HepG2 (cell line): ENCODE results near the gene SLC8A2. TPM values are rescaled to one million over a fixed set of nuclear protein-coding genes. Genes with fewer than 3 reads are reported as not detected.

Experiments used
- ATAC-seq: fragments of 200-7000 bp; cut with Tn5 transposase; 3 replicates; pipeline ENCODE4 v1.9.1; 2020; ENCODE audit warnings: mild to moderate bottlenecking, moderate library complexity
- BruUV-seq: library from RNA; stranded (reverse); fragments of 400-500 nt; replicated peaks from 2 replicates; lab custom pipeline; 2021; lab: Mats Ljungman, UMichigan
- CTCF ChIA-PET: fragments of 300-600 bp; formaldehyde crosslinking; extraction: SDS; loops from one replicate; lab custom pipeline; 2021; ENCODE audit warnings: low total read pairs, inconsistent platforms, low intra/inter-chr PET ratio; lab: Yijun Ruan, JAX
- POLR2A ChIA-PET: fragments of 350-600 bp; sonication (Branson Sonifier 250); formaldehyde crosslinking; loops from one replicate; lab custom pipeline; 2020; ENCODE audit warnings: antibody characterized with exemption, inconsistent platforms; lab: Yijun Ruan, JAX
- DNase-seq: peaks from one replicate; pipeline ENCODE4 v3.0.0-alpha.2; 2015; ENCODE audit warnings: low spot score
- FAIRE-seq: peaks from 3 replicates; lab custom pipeline; 2011; peaks lifted over from hg19 to GRCh38; lab: Jason Lieb, UNC
- H2AFZ ChIP-seq: one replicate; pipeline ENCODE4 v1.6.1; 2011; ENCODE audit warnings: low read length, inconsistent platforms
- H3K27ac ChIP-seq: fragments of 300-600 bp; 3 replicates; pipeline ENCODE4 v1.8.0; 2011; ENCODE audit warnings: mixed run types, mild to moderate bottlenecking, mixed read lengths, low read length, inconsistent platforms; ENCODE audit not compliant: insufficient read depth; ENCODE audit errors: extremely low read length
- H3K27me3 ChIP-seq, 2 experiments: fragments of 200-600 bp in 1 of 2; 2 replicates in 1 of 2; 3 replicates in 1 of 2; pipeline versions ENCODE4 v1.6.0 to v1.8.0; 2011; ENCODE audit warnings: low read length in 2 of 2, mild to moderate bottlenecking in 2 of 2, moderate library complexity in 2 of 2, inconsistent platforms in 1 of 2; ENCODE audit not compliant: insufficient read depth in 2 of 2, control insufficient read depth in 1 of 2
- H3K36me3 ChIP-seq, 2 experiments: fragments of 200-600 bp in 1 of 2; replicated peaks in 1 of 2; 2 replicates in 1 of 2; 3 replicates in 1 of 2; pipeline versions ENCODE4 v1.5.1 to v1.8.0; 2011; ENCODE audit warnings: low read length in 2 of 2, inconsistent platforms in 1 of 2; ENCODE audit not compliant: insufficient read depth in 2 of 2, control insufficient read depth in 1 of 2
- H3K4me1 ChIP-seq: 2 replicates; pipeline ENCODE4 v1.5.1; 2012; ENCODE audit warnings: low read length, inconsistent platforms; ENCODE audit not compliant: insufficient read depth
- H3K4me2 ChIP-seq: 2 replicates; pipeline ENCODE4 v1.6.0; 2011; ENCODE audit warnings: low read depth, low read length, inconsistent platforms
- H3K4me3 ChIP-seq, 3 experiments: fragments of 200-600 bp in 1 of 3; sonication (generic), shearing (Covaris generic) in 1 of 3; replicated peaks in 1 of 3; 2 replicates each; pipeline ENCODE4 v1.5.1; 2011 to 2016; ENCODE audit warnings: low read length in 3 of 3, inconsistent platforms in 2 of 3, low read depth in 2 of 3, mild to moderate bottlenecking in 2 of 3, control low read depth in 1 of 3, mixed read lengths in 1 of 3; ENCODE audit not compliant: insufficient read depth in 1 of 3
- H3K79me2 ChIP-seq: one replicate; pipeline ENCODE4 v1.6.1; 2011; ENCODE audit warnings: low read length, inconsistent platforms; ENCODE audit not compliant: insufficient read depth
- H3K9ac ChIP-seq: 2 replicates; pipeline ENCODE4 v1.6.0; 2011; ENCODE audit warnings: mild to moderate bottlenecking, low read depth, low read length, inconsistent platforms; ENCODE audit not compliant: insufficient read depth
- H3K9me3 ChIP-seq: 2 replicates; pipeline ENCODE4 v1.5.1; 2012; ENCODE audit warnings: mild to moderate bottlenecking, low read length
- H4K20me1 ChIP-seq: 2 replicates; pipeline ENCODE4 v1.6.0; 2011; ENCODE audit warnings: inconsistent platforms, mild to moderate bottlenecking, low read length, moderate library complexity; ENCODE audit not compliant: insufficient read depth
- BHLHE40 ChIP-seq: IDR thresholded peaks from 2 replicates; pipeline ENCODE4 v1.6.1; 2011; ENCODE audit warnings: low read length, improper control_type of control experiment
- ESRRA ChIP-seq: sonication (generic); formaldehyde crosslinking; IDR thresholded peaks from 2 replicates; pipeline ENCODE4 v1.5.1; 2020; ENCODE audit warnings: mild to moderate bottlenecking, low read depth, missing genetic modification reagents
- GTF3A ChIP-seq: sonication (generic); formaldehyde crosslinking; conservative IDR thresholded peaks from 2 replicates; pipeline ENCODE4 v1.4.0; 2020; ENCODE audit warnings: mild to moderate bottlenecking, missing genetic modification reagents
- ISL2 ChIP-seq: sonication (generic); formaldehyde crosslinking; IDR thresholded peaks from 2 replicates; pipeline ENCODE4 v1.5.0; 2020; ENCODE audit warnings: missing genetic modification reagents
- PRMT3 ChIP-seq: sonication (generic); formaldehyde crosslinking; IDR thresholded peaks from 2 replicates; pipeline ENCODE4 v1.8.1; 2022; ENCODE audit warnings: low read depth, mild to moderate bottlenecking, moderate library complexity, missing genetic modification reagents, borderline replicate concordance
- REL ChIP-seq: sonication (generic); formaldehyde crosslinking; conservative IDR thresholded peaks from 2 replicates; pipeline ENCODE4 v1.8.0; 2022; ENCODE audit warnings: mild to moderate bottlenecking, missing genetic modification reagents, moderate library complexity
- RXRA ChIP-seq: sonication (generic); formaldehyde crosslinking; IDR thresholded peaks from 2 replicates; pipeline ENCODE4 v1.5.1; 2020; ENCODE audit warnings: missing genetic modification reagents
- SRSF4 ChIP-seq: fragments of 200-400 bp; formaldehyde crosslinking; IDR thresholded peaks from one replicate; pipeline ENCODE4 v1.6.1; 2018; ENCODE audit warnings: mild to moderate bottlenecking, low read depth, low read length, moderate library complexity; ENCODE audit not compliant: poor library complexity, severe bottlenecking
- TCF7L2 ChIP-seq: IDR thresholded peaks from 2 replicates; pipeline ENCODE4 v1.6.1; 2011; ENCODE audit warnings: mild to moderate bottlenecking, low read depth, low read length, moderate library complexity
- ZNF121 ChIP-seq: sonication (generic); formaldehyde crosslinking; IDR thresholded peaks from 2 replicates; pipeline ENCODE4 v1.5.0; 2020; ENCODE audit warnings: mild to moderate bottlenecking, missing genetic modification reagents
- ZNF225 ChIP-seq: sonication (generic); formaldehyde crosslinking; IDR thresholded peaks from 2 replicates; pipeline ENCODE4 v1.4.0; 2020; ENCODE audit warnings: mild to moderate bottlenecking, missing genetic modification reagents
- ZNF557 ChIP-seq: sonication (generic); formaldehyde crosslinking; IDR thresholded peaks from 2 replicates; pipeline ENCODE4 v1.4.0; 2020; ENCODE audit warnings: missing genetic modification reagents
- WGBS: methylation state at CpG from one replicate; pipeline ENCODE4 v1.1.6; 2017; ENCODE audit warnings: low lambda C conversion rate; 5-methylcytosine and 5-hydroxymethylcytosine counted together
- in situ Hi-C: cut with HindIII; loops from 2 replicates; pipeline ENCODE4 v1.10.0; 2017; ENCODE audit warnings: low pct_unique_long_range_greater_than_20kb; ENCODE audit not compliant: extremely low pct_ligation_motif_present
- intact Hi-C: fragments of 100-400 bp; cut with micrococcal nuclease; formaldehyde crosslinking; loops from one replicate; pipeline ENCODE4 v1.10.0; 2022; ENCODE audit not compliant: unreplicated experiment
- polyA plus RNA-seq, 8 experiments: library from polyadenylated mRNA; depleted of rRNA in 3 of 8; stranded (reverse) in 7 of 8; unstranded in 1 of 8; fragments of >200 nt; fragmentation: Illumina TruSeq in 4 of 8; extraction: Trizol in 4 of 8; gene quantifications; 2 replicates each; pipeline versions ENCODE4 v1.2.1 to v1.2.3, GENCODE V29; 2011 to 2016; ENCODE audit warnings: low read depth in 4 of 8, missing spikeins in 1 of 8, mixed read lengths in 1 of 8; ENCODE audit not compliant: insufficient read depth in 1 of 8
- total RNA-seq, 5 experiments: library from RNA; depleted of rRNA; stranded (reverse); fragments of >200 nt; fragmentation: Illumina TruSeq; extraction: Trizol; gene quantifications; 2 replicates each; pipeline ENCODE4 v1.2.3, GENCODE V29; 2016; ENCODE audit warnings: low read depth in 1 of 5
- TF ChIP-seq, protein P1 (sequence below): sonication (generic); formaldehyde crosslinking; IDR thresholded peaks from 2 replicates; pipeline ENCODE4 v1.8.1; 2023; ENCODE audit warnings: mild to moderate bottlenecking, inconsistent platforms, moderate library complexity, missing genetic modification reagents, borderline replicate concordance
- TF ChIP-seq, protein P2 (sequence below): fragments of 450-650 bp; IDR thresholded peaks from 2 replicates; pipeline ENCODE4 v1.6.1; 2016

Gene SLC8A2
- total and polyA plus RNA-seq, 2 of the 13 experiments (the other 11 are each of a cell fraction or from before 2014, with no cell fraction given), result 0.02 TPM; not detected in 1

DNA sequence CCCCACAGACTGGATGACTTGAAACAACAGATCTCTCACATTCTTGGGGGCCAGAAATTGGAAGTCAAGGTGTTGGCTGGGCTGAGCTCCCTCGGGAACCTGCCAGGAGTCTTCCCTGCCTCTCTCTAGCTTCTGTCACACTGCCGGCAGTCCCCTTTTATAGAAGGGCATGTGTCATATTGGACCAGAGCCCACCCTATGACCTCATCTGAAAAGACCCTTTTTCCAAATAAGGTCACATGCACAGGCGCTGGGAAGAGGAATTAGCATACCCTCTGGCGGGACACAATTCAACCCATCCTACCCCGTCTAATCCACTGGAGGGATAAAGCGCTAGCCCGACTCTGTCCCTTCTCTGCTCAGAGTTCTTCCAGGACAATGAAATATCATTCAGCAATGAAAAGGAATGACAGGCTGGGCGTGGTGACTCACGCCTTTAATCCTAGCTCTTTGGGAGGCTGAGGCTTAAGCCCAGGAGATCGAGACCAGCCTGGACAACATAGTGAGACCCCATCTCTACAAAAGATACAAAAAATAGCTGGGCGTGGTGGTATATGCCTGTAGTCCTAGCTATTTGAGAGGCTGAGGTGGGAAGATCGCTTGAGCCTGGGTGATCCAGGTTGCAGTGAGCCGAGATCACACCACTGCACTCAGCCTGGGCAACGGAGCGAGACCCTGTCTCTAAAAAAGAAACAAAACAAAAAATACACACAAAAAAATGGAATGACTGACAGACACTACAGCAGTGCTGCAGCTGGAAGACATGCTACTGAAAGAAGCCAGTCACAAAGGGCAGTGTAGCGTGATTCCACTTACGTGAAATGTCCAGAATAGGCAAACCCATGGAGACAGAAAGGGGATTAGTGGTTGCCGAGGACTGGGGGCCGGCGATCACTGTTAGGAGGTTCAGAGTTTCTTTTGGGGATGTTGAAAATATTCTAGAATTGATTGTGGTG, 80.9 kb downstream of the SLC8A2 start:
- no peak overlapping the region for H3K4me3 ChIP-seq
- peak; percentile 21; the same call in 2 of the 3 replicates for ATAC-seq
- WGBS, result 50% methylated on average over 20 of the region's 20 CpGs
- H3K4me2 ChIP-seq, result no peak overlapping the region
- peak; percentile 72 for TF ChIP-seq ZNF121 (CRISPR knock-in tag)
- 0 out of 2 replicates have a peak, but pooled peaks have one; percentile 4 for TF ChIP-seq RXRA (CRISPR knock-in tag)
- no peak for TF ChIP-seq ISL2 (CRISPR knock-in tag)
- no peak for TF ChIP-seq PRMT3 (CRISPR knock-in tag)
- TF ChIP-seq ESRRA (CRISPR knock-in tag), result no peak
- no TSS peak for BruUV-seq
- no peaks in the 10 kb centered on the region for H3K9me3 ChIP-seq
- no peak overlapping the region for H2AFZ ChIP-seq
- in situ Hi-C loops, result loop anchor here (5.0 kb wide), 1 partner anchor 94 kb away; no protein-coding TSS in a partner anchor
- intact Hi-C loops, result loop anchor here (1.0 kb wide), 1 partner anchor 95 kb away; no protein-coding TSS in a partner anchor
- no peak overlapping the region for H3K9ac ChIP-seq
- H3K79me2 ChIP-seq, result no peaks in the 10 kb centered on the region
- POLR2A ChIA-PET, result interaction anchor here (1.5 kb wide), 1 partner anchor 42 kb away, joined by 5 read pairs; the partner anchor contains the start of gene DHX34
- no peak for FAIRE-seq
- H3K27me3 ChIP-seq, result peaks cover 0 to 13% of the 10 kb centered on the region in 2 experiments; a peak in 2 of 5 replicates
- CTCF ChIA-PET, result interaction anchor here (1.9 to 2.5 kb wide), 3 partner anchors 86 to 107 kb away, joined by 4 to 37 read pairs (median 15); no protein-coding TSS in a partner anchor
- H3K27ac ChIP-seq, result no peak overlapping the region
- no peak for DNase-seq
- no peaks in the 10 kb centered on the region for H3K36me3 ChIP-seq
- H3K4me1 ChIP-seq, result no peaks in the 10 kb centered on the region
- no peaks in the 10 kb centered on the region for H4K20me1 ChIP-seq

DNA sequence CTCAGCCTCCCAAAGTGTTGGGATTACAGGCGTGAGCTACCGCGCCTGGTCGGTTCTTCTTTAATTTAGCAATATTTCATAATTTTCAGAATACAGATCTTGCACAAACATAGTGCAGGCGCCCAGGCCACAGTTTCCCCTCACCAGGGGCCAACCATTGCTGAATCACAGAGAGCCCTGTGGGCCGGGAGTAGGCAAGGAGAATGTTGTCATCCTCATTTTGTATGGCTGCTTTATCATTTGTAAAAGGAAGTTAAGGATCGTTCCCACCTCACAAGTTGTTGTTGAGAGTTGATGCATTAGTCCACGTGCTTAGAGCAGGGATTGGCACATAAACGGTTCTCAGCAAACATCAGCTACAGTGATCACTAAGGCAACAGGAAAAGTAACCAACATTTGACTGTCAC, 82.5 kb downstream of the SLC8A2 start:
- no peak overlapping the region for H3K9ac ChIP-seq
- H4K20me1 ChIP-seq, result no peaks in the 10 kb centered on the region
- H3K4me1 ChIP-seq, result no peaks in the 10 kb centered on the region
- H3K27ac ChIP-seq, result no peak overlapping the region
- H3K4me3 ChIP-seq, result no peak overlapping the region
- intact Hi-C loops, result no loop called here
- H3K9me3 ChIP-seq, result no peaks in the 10 kb centered on the region
- FAIRE-seq (no peak), ATAC-seq (no peak), DNase-seq (peak; percentile 11)
- 42% methylated on average over 9 of the region's 9 CpGs for WGBS
- no peaks in the 10 kb centered on the region for H3K36me3 ChIP-seq
- in situ Hi-C loops, result no loop called here
- no peak overlapping the region for H3K4me2 ChIP-seq
- CTCF ChIA-PET, result no interaction called here
- no TSS peak for BruUV-seq
- POLR2A ChIA-PET, result no interaction called here
- H3K79me2 ChIP-seq, result no peaks in the 10 kb centered on the region
- peaks cover 0 to 7% of the 10 kb centered on the region in 2 experiments; a peak in 1 of 5 replicates for H3K27me3 ChIP-seq
- no peak overlapping the region for H2AFZ ChIP-seq
- no peak for TF ChIP-seq ZNF225 (CRISPR knock-in tag)
- no peak for TF ChIP-seq GTF3A (CRISPR knock-in tag)
- no peak for TF ChIP-seq ZNF557 (CRISPR knock-in tag)
- TF ChIP-seq, protein P1, sequence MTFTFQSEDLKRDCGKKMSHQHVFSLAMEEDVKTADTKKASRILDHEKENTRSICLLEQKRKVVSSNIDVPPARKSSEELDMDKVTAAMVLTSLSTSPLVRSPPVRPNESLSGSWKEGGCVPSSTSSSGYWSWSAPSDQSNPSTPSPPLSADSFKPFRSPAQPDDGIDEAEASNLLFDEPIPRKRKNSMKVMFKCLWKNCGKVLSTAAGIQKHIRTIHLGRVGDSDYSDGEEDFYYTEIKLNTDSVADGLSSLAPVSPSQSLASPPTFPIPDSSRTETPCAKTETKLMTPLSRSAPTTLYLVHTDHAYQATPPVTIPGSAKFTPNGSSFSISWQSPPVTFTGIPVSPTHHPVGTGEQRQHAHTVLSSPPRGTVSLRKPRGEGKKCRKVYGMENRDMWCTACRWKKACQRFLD (CRISPR knock-in tag), result no peak
- TF ChIP-seq, protein P2, sequence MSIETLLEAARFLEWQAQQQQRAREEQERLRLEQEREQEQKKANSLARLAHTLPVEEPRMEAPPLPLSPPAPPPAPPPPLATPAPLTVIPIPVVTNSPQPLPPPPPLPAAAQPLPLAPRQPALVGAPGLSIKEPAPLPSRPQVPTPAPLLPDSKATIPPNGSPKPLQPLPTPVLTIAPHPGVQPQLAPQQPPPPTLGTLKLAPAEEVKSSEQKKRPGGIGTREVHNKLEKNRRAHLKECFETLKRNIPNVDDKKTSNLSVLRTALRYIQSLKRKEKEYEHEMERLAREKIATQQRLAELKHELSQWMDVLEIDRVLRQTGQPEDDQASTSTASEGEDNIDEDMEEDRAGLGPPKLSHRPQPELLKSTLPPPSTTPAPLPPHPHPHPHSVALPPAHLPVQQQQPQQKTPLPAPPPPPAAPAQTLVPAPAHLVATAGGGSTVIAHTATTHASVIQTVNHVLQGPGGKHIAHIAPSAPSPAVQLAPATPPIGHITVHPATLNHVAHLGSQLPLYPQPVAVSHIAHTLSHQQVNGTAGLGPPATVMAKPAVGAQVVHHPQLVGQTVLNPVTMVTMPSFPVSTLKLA, result peak; percentile 39; the same call in 1 of the 2 replicates
- TF ChIP-seq BHLHE40, result peak; percentile 43; the same call in 1 of the 2 replicates
- no peak for TF ChIP-seq ISL2 (CRISPR knock-in tag)
- TF ChIP-seq TCF7L2, result no peak
- TF ChIP-seq SRSF4, result no peak
- no peak for TF ChIP-seq REL
